Endodermal cell (in vitro differentiated cells): Measurements from ENCODE around the gene CIPC. TPM values are rescaled to one million over a fixed set of nuclear protein-coding genes. Genes with fewer than 3 reads are reported as not detected.

Experiments used
- DNase-seq: peaks from one replicate; pipeline ENCODE4 v3.0.0-alpha.2; 2017
- H3K27ac ChIP-seq: 2 replicates; pipeline ENCODE4 v1.5.1; 2013; ENCODE audit warnings: mild to moderate bottlenecking, low read depth, low read length, moderate library complexity
- H3K27me3 ChIP-seq: 2 replicates; pipeline ENCODE4 v1.6.1; 2013; ENCODE audit warnings: mild to moderate bottlenecking, low read length, moderate library complexity; ENCODE audit not compliant: insufficient read depth, control insufficient read depth, poor library complexity, severe bottlenecking
- H3K36me3 ChIP-seq: 2 replicates; pipeline ENCODE4 v1.7.0; 2013; ENCODE audit warnings: mild to moderate bottlenecking, low read length, moderate library complexity; ENCODE audit not compliant: control insufficient read depth, insufficient read depth
- H3K4me1 ChIP-seq: one replicate; pipeline ENCODE4 v1.7.0; 2013; ENCODE audit warnings: low read length; ENCODE audit not compliant: control insufficient read depth, insufficient read depth
- H3K4me3 ChIP-seq: 2 replicates; pipeline ENCODE4 v1.5.1; 2013; ENCODE audit warnings: mild to moderate bottlenecking, low read length, moderate library complexity
- H3K9ac ChIP-seq: 2 replicates; pipeline ENCODE4 v1.6.1; 2013; ENCODE audit warnings: mild to moderate bottlenecking, low read length, moderate library complexity; ENCODE audit not compliant: poor library complexity, severe bottlenecking; ENCODE audit errors: extremely low read depth
- H3K9me3 ChIP-seq: 2 replicates; pipeline ENCODE4 v1.6.1; 2013; ENCODE audit warnings: mild to moderate bottlenecking, low read length, moderate library complexity; ENCODE audit not compliant: control insufficient read depth
- H3K27ac Mint-ChIP-seq: 2 replicates; pipeline ENCODE4 v1.8.0; 2020; ENCODE audit warnings: mixed read lengths
- H3K27me3 Mint-ChIP-seq: 2 replicates; pipeline ENCODE4 v1.8.0; 2021; ENCODE audit warnings: mild to moderate bottlenecking, mixed read lengths; ENCODE audit not compliant: insufficient read depth
- H3K36me3 Mint-ChIP-seq: 2 replicates; pipeline ENCODE4 v1.8.0; 2020; ENCODE audit warnings: low read depth, mixed read lengths
- H3K4me1 Mint-ChIP-seq: 2 replicates; pipeline ENCODE4 v1.8.0; 2020; ENCODE audit warnings: mixed read lengths
- H3K4me3 Mint-ChIP-seq: 2 replicates; pipeline ENCODE4 v1.8.0; 2020; ENCODE audit warnings: mild to moderate bottlenecking, moderate library complexity, mixed read lengths
- H3K9me3 Mint-ChIP-seq: 2 replicates; pipeline ENCODE4 v1.8.0; 2020; ENCODE audit warnings: mild to moderate bottlenecking, mixed read lengths
- WGBS, 2 experiments: methylation state at CpG; one replicate each; pipeline versions ENCODE4 v1.1.5 to v1.1.7; 2013; ENCODE audit warnings: missing lambda C conversion rate in 2 of 2, mixed read lengths in 1 of 2; ENCODE audit not compliant: insufficient coverage in 1 of 2, insufficient read length in 1 of 2; 5-methylcytosine and 5-hydroxymethylcytosine counted together
- long read RNA-seq, 4 experiments: library from polyadenylated mRNA in 2 of 4; library from RNA in 1 of 4; library from capped mRNA in 1 of 4; stranded (forward) in 3 of 4; unstranded in 1 of 4; transcript quantifications; one replicate each; pipeline ENCODE4 v2.0.0, GENCODE V29; 2020 to 2021; ENCODE audit warnings: inconsistent platforms in 1 of 4
- polyA plus RNA-seq, 2 experiments: library from polyadenylated mRNA; stranded (reverse); fragments of 50-300 nt; gene quantifications; one replicate each; pipeline ENCODE4 v1.2.3, GENCODE V29; 2013
- total RNA-seq, 2 donors: library from RNA; stranded (reverse); fragmentation: NEBNext Ultra II Directional in 1 of 2; extraction: Animal tissue kit (Norgen Biotek cat#: 25700) in 1 of 2; gene quantifications; 2 replicates in 1 of 2; 3 replicates in 1 of 2; pipeline ENCODE4 v1.2.1, GENCODE V29; 2021
- TF ChIP-seq, protein P1 (sequence below): fragments of 200-600 bp; sonication (generic); conservative IDR thresholded peaks from 2 replicates; pipeline ENCODE4 v1.5.0; 2021; ENCODE audit warnings: antibody characterized with exemption, mild to moderate bottlenecking

Gene CIPC, protein sequence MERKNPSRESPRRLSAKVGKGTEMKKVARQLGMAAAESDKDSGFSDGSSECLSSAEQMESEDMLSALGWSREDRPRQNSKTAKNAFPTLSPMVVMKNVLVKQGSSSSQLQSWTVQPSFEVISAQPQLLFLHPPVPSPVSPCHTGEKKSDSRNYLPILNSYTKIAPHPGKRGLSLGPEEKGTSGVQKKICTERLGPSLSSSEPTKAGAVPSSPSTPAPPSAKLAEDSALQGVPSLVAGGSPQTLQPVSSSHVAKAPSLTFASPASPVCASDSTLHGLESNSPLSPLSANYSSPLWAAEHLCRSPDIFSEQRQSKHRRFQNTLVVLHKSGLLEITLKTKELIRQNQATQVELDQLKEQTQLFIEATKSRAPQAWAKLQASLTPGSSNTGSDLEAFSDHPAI
- total RNA-seq: 10 to 100 TPM; 16.2 to 22.5 TPM
- 19.9 TPM for polyA plus RNA-seq (2013, experiment 1 of 2)
- polyA plus RNA-seq (2013, experiment 2 of 2): 21.3 TPM
- long read RNA-seq, experiment 1, full-length matches to known transcripts: 1 of 1 reads
- long read RNA-seq, experiment 1, partial matches to known transcripts: 0 of 1 reads
- long read RNA-seq, experiment 1, other reads (novel, unspliced or antisense): 0 of 1 reads
- long read RNA-seq, experiment 2, full-length matches to known transcripts: 22 of 28 reads
- long read RNA-seq, experiment 2, partial matches to known transcripts: 3 of 28 reads
- long read RNA-seq, experiment 2, other reads (novel, unspliced or antisense): 3 of 28 reads
- long read RNA-seq, experiment 3, full-length matches to known transcripts: 41 of 50 reads
- long read RNA-seq, experiment 3, partial matches to known transcripts: 6 of 50 reads
- long read RNA-seq, experiment 3, other reads (novel, unspliced or antisense): 3 of 50 reads
- long read RNA-seq, experiment 4: 0 reads

DNA sequence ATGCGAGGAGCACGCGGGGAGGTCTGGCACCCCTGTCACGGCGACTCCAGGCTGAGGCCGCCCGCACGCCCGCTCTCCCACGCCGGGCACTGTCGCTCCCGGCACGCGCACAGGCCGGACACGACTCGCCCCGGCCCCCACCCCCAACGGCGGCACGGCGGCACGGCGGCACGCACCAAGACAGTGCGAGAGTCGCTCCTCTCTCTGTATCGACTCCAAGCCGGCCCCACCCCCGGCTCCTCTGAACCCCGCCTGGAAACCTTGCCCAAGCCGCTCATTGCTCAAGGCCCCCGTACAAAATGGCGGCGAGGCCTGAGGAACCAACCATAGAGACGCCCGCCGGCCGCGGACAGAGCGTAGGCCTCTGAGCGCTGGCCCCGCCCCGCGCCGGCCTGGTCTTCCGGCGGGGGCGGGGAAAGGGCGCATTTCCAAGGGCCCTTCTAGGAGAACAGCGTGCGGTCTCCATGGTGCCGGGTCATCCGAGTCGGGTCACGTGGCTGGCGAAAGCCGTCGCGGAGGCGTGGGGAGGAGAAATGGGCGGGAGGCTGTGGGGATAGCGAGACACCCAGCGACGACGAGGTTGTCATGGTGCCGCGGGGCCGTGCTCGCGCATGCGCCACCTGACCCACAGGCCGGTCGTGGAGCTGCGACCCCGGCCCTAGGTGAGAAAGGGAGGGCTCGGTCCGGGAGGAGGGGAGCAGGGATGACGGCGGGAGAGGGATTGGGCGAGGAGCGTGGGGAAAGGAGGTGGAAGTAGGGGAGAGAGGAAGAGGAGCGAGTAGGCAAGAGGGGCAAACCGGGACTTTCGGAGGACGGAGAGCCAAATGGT, at the start of gene CIPC:
CIPC (plus strand) TSS at position 559 of the 829 bp plus-strand sequence. CDS start 7,451 bp downstream, outside the sequence.
- Mint-ChIP-seq H3K27ac (peak within 1 kb of the TSS; percentile 96), H3K27me3 (no peaks in the 10 kb centered on the region), H3K9me3 (peaks cover under 1% of the 10 kb centered on the region), H3K36me3 (no peaks in the 10 kb centered on the region), H3K4me3 (peak within 1 kb of the TSS; percentile 95), H3K4me1 (peaks cover 21% of the 10 kb centered on the region)
- peak within 1 kb of the TSS; percentile 84 for H3K27ac ChIP-seq
- no peaks in the 10 kb centered on the region for H3K36me3 ChIP-seq
- peak within 1 kb of the TSS; percentile 79 for H3K4me3 ChIP-seq
- H3K9ac ChIP-seq: peak within 1 kb of the TSS; percentile 82
- no peaks in the 10 kb centered on the region for H3K9me3 ChIP-seq
- 0% methylated on average over 59 to 87 of the region's 87 CpGs for WGBS, 2 experiments
- TF ChIP-seq, protein P1, sequence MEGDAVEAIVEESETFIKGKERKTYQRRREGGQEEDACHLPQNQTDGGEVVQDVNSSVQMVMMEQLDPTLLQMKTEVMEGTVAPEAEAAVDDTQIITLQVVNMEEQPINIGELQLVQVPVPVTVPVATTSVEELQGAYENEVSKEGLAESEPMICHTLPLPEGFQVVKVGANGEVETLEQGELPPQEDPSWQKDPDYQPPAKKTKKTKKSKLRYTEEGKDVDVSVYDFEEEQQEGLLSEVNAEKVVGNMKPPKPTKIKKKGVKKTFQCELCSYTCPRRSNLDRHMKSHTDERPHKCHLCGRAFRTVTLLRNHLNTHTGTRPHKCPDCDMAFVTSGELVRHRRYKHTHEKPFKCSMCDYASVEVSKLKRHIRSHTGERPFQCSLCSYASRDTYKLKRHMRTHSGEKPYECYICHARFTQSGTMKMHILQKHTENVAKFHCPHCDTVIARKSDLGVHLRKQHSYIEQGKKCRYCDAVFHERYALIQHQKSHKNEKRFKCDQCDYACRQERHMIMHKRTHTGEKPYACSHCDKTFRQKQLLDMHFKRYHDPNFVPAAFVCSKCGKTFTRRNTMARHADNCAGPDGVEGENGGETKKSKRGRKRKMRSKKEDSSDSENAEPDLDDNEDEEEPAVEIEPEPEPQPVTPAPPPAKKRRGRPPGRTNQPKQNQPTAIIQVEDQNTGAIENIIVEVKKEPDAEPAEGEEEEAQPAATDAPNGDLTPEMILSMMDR: no peak
- peaks cover 8% of the 10 kb centered on the region for H3K4me1 ChIP-seq
- no peaks in the 10 kb centered on the region for H3K27me3 ChIP-seq
- peak; percentile 99 for DNase-seq

DNA sequence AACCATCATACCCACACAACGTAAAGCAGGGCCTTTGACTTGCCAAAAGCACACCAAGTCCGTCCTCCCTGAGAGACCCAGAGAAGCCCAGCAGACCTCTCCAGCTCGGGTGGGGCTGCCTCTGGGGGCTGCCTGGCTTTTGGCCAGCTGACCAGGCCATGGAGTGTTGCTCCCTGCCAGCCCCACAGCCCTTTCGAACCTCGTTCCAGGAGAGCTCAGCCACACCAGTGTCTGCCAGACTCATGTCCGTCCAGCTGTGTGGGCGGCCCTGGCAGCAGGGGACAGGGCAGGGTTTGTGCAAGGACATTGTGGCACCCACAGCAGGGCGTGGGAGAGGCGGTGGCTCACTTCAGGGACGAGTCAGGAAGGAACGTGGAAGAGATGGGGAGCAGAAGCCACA, 46.9 kb upstream of the CIPC start:
- DNase-seq: no peak
- Mint-ChIP-seq H3K27me3 (peaks cover 7% of the 10 kb centered on the region), H3K9me3 (peaks cover 5% of the 10 kb centered on the region), H3K4me3 (no peak overlapping the region), H3K36me3 (no peaks in the 10 kb centered on the region), H3K27ac (no peak overlapping the region), H3K4me1 (peaks cover 4% of the 10 kb centered on the region)
- no peaks in the 10 kb centered on the region for H3K4me1 ChIP-seq
- H3K36me3 ChIP-seq: no peaks in the 10 kb centered on the region
- no peaks in the 10 kb centered on the region for H3K27me3 ChIP-seq
- 73 to 80% methylated on average over 7 to 11 of the region's 11 CpGs for WGBS, 2 experiments
- H3K27ac ChIP-seq: no peak overlapping the region
- TF ChIP-seq, protein P1: no peak
- H3K9me3 ChIP-seq: peaks cover 3% of the 10 kb centered on the region
- H3K9ac ChIP-seq: no peak overlapping the region
- H3K4me3 ChIP-seq: no peak overlapping the region
